Peyer's patch (tissue), 4 donors: ENCODE measurements around the gene NOTCH2.
"Not testable (repeated sequence)": the region's sequence is repeated elsewhere in the genome, so short reads cannot be mapped to it uniquely, and the experiment has no call there.

Experiments
- CTCF ChIP-seq, 6 experiments: fragments of 450-650 bp in 4 of 6; fragments of 200-600 bp in 2 of 6; sonication (generic) in 1 of 6; IDR thresholded peaks; one replicate each; pipeline ENCODE4 v1.5.1; 2017 to 2019; ENCODE audit warnings: antibody characterized with exemption in 6 of 6, mild to moderate bottlenecking in 3 of 6, moderate library complexity in 1 of 6
- POLR2A ChIP-seq, 2 donors: fragments of 450-650 bp; IDR thresholded peaks; one replicate each; pipeline ENCODE4 v1.5.1; 2017; ENCODE audit warnings: antibody characterized with exemption in 2 of 2, mild to moderate bottlenecking in 2 of 2, moderate library complexity in 2 of 2

GRCh38 chr1:120100590-120100989 lies 31.1 kb upstream of the NOTCH2 start:
- not testable (repeated sequence) for TF ChIP-seq POLR2A, CTCF (IDR thresholded peaks at IDR 0.05)
